ENCODE data around the gene CROT.
"Not testable (repeated sequence)": the region's sequence is repeated elsewhere in the genome, so short reads cannot be mapped to it uniquely, and the experiment has no call there.

Gene CROT

DNA sequence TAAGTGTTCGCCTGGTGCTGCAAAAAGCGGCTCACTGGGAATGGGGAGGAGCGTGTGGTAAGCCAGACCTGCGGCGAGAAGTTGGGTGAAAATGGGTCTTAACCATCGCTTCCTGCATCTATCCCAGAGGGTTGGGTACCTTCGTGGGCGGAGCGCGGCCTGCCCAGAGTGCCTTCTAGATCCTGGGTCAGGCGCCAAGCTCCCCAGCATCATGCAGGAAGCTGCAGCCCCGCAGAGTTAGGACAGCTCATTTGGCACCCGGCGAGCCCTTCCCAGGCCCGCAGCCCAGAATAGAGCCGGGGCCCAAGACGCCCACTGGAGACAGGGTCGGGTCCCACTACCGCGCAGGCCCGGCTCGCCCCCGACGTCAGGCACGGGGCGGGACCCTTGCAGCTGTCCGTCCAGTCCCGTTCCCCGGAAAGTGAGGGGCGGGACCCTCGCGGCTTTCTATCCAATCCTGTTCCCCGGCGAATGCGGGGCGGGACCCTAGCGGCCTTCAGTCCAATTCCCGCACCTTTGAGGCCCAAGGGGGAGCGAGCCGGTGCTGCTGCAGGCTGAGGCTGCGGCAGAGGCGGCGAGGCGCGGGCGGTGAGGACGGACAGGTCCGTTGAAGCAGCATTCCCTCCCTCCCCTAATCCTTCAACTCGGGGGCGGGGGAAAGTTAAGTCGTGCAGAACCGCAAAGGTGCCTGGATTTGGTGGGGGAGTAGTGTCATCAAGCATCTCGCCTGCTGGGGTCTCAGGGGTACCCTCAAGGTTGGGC is at the start of gene CROT:
Gene CROT (plus strand): TSS at position 499 of the 762 bp plus-strand sequence. CDS start 3,405 bp downstream, outside the sequence.
- DNase-seq, result peak; percentile 95

- DNase-seq, result no peak
Measured at GRCh38 chr7:87300756-87301155, 44.7 kb upstream of the CROT start.

- DNase-seq, result no peak
Measured at GRCh38 chr7:87310790-87311419, 34.6 kb upstream of the CROT start.

- peak; percentile 77 for DNase-seq
Measured at GRCh38 chr7:87312215-87312865, 33.1 kb upstream of the CROT start.

DNA sequence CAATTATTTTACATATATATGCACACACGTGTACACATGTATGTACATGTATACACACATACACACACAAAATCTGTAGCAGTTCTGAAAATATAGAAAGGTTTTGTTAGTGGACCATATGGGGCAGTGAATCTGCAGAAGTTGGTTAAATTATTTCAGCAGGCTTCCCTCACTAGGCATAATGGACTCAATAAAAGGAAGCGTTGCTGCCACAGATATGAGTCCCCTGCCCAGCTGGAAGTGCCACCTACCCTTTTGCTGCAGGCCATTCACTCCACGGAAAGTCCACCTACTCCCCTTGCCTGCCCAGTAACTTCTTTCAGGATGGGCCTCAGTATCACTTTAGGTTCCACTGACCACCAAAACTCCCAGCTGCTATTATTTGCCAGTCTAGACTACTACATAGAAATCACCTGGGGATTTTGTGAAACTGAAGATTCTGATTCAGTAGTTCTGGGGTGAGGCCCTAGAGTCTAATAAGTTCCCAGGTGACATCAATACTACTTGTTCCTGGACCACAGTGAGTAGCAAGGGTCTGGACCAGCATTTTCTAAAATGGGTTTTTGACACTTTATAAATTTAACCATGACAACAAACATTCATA is 29.3 kb upstream of the CROT start:
- DNase-seq, result no peak

- no peak for DNase-seq
Measured at GRCh38 chr7:87316846-87317552, 28.5 kb upstream of the CROT start.

DNA sequence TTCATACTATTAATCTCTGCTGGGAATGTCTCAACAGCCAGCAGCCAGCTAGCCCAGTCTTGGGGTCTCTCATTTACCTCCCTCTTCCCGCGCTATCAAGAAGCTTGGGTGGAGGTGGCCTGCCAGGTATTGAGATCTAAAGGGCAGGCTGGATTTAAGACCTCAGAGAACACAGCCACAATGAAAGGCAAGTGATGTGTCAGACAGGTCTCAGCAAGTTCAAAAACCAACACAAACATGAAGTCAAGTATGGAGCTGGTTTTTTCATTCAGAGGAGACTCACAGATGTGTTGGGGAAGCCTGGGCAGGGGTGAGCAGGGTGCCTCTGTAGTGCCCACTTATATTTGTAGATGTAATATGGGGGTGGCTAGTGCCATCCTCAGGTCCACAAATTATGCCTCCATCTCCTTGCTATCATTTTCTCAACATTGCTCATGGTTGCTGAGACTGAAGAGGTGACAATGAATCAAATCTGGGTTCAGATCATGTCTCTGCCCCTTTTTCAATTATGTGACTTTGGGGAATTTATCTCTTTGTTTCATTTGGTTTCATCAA is 27.7 kb upstream of the CROT start:
- no peak for DNase-seq

DNA sequence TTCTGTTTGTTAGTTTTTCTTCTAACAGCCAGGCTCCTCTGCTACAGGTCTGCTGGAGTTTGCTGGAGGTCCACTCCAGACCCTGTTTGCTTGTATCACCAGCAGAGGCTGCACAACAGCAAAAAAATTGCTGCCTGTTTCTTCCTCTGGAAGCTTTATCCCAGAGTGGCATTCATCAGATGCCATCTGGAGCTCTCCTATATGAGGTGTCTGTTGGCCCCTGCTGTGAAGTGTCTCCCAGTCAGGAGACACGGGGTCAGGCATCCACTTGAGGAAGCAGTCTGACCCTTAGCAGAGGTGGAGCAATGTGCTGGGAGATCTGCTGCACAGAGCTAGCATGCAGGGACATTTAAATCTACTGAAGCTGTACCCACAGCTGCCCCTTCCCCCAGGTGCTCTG is 26.7 kb upstream of the CROT start:
- no peak for DNase-seq

- not testable (repeated sequence) for DNase-seq
Measured at GRCh38 chr7:87319154-87319581, 26.3 kb upstream of the CROT start.

- DNase-seq, result no peak
Measured at GRCh38 chr7:87322912-87323311, 22.6 kb upstream of the CROT start.

DNA sequence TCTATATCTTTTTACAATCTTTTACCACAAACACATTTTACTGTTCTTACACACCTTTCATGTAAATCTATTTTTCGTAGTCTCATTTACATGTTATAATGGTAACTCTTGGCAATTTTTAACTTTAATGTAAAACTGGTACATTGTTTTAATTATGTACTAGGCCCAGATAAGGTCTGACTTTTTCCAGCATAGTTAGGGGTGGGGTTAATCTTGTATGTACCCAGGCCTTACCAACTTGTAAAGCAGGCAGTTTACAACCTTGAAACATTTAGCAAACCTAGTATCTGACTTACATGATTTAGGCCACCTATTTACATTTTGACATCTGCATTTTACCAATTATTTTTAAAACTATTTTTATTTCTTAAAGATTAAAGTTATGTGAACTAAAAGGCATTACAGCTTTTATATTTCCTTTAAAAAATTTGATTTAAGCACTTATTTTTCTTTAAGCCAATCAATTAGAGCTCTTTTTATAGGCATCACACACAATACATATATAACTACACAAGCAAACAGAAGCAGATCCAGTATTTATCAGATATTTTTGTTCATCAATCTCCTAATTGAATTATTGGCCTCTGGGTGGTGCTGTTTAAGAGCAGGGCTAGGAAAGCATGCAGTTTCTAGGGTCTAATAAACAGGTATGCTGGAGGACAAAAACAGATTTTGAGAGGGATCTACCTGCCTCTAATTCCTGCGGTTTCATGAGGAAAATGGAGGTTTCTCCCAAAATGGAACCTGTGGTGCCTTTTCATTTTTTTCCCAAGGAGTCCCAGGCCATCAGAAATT is 19.7 kb upstream of the CROT start:
- no peak for DNase-seq

DNA sequence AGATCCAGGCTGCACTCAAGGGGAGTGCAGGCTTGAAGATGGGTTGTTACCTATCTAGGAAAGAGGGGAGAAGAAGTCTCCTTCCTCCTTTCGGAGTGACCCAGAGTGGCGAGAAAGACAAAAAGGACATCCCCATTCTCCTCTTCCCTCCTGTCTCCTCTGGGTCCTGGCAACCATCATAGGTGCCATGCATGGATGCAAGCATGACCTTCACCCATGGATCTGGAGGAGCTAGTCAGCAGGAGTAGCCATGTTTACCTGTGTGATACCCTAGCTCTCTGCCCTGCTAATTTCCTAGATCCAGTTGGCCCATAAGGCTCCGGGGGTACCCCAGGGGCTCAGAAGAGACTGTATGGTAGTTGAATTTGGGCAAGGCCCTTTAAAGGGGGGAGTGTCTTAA is 17.2 kb upstream of the CROT start:
- DNase-seq, result no peak

GRCh38 chr7:87330316-87330715 is 15.1 kb upstream of the CROT start:
- no peak for DNase-seq

DNA sequence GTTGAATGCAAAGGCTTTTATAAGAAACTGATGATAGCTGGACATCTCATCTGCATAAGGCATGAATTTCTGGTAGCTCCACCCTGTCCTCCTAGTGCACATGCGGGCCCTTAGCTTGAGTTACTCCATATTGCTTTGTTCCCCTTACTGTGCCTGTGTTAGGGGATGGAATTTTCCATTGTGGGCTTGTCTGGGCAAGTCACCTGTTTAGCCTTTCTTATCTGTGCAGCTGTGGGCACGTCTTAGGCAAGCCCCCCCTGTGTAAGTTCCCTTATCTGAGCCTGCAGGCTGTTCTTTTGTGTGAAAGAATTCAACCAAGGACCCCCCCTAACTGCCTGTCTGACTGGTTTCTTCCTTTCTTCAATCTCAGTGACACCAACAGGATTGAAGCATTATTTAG is 14.5 kb upstream of the CROT start:
- DNase-seq, result no peak

GRCh38 chr7:87331687-87332252 is 13.7 kb upstream of the CROT start:
- no peak for DNase-seq

DNA sequence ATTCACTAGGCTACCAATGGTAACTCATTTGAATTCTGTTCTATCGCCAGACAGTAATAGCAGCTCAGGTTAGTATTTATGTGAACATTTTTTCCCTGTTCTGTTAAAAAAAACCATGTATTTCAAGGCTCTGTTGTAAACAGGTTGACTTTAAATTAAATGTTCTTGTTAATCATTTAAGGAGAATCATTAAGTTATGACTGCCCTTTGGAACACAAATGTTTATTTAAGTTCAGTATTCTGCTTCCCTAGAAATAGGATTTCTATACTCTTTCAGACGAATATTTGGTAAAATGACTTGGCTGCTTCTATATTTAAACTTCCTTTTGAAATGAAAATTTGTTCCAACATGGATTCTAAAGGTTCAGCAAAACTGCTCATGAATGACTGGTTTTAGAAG is 13.1 kb upstream of the CROT start:
- no peak for DNase-seq

DNA sequence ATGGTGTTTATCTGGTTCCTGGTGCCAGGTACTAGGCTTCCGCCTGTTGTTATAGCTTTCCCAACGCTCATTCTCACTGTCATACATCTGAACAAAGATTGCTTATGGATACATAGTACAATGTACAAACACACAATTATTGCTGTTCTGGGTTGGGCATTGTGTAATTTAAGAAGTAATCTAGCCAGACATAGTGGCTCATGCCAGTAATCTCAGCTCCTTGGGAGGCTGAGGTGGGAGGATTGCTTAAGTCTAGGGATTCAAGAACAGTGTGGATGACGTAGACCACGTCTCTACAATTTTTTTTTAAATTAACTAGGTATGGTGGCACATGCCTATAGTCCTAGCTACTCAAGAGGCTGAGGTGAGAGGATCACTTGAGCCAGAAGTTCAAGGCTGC is 9.3 kb upstream of the CROT start:
- DNase-seq, result no peak

GRCh38 chr7:87337331-87337730 is 8.1 kb upstream of the CROT start:
- DNase-seq, result no peak

- no peak for DNase-seq
Measured at GRCh38 chr7:87339373-87339897, 6.0 kb upstream of the CROT start.

- no peak for DNase-seq
Measured at GRCh38 chr7:87341441-87341840, 4.0 kb upstream of the CROT start.

DNA sequence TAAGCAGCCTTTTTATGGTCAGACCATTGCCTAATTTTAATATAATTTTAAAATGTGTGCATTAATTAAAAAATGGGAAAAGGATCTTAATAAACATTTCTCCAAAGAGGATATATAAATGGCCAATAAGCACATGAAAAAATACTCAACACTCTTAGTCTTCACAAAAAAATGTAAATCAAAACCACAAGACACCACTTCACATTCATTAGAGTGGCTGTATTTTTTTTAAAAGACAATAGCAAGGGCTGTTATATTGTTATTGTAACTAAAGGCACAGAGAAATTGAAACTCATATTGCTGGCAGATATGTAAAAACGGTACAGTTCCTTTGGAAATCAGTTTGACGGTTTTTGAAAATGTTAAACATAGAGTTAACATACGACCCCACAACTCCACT is 3.2 kb upstream of the CROT start:
- DNase-seq, result no peak

All from activated CD8-positive, alpha-beta memory T cell treated with anti-CD3 and anti-CD28 coated beads, Interleukin-2, amount 50 U/mL, for 48 hours (primary cell).